COLO668 (cell line): ENCODE measurements around the gene ZNF277.

Experiments used
- DNase-seq: peaks from one replicate; lab custom pipeline; 2025; ENCODE audit not compliant: unreplicated experiment; lab: John Stamatoyannopoulos, UW

Gene ZNF277

DNA sequence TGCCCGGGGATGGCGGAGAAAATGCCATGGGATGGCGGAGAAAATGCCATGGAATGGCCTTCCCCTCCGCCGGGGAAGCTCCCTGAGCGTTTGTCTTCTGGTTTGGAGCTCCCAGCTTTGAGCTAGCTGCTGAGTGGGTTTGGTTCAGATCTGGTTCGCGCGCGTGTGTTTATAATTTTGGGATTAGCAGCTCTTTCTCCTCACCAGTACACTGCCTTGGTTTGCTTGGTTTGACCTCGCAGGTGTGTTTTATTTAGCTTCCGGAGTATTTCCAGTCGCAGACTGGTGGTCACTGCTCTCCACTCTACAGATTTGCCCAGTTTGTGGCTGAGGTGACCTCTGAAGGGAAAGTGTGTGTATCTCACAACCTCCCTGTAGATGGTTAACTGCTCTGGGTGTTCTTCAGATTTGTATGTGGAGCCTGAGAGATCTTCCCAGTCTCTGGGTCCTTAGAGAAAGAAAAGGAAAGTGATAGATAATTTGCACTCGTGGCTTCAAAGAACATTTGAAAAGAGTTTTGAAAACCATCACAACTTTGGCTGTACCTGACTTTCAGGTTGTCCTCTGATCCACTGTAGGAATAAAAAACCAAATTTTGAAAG, 597 bp downstream of the ZNF277 start:
- no peak for DNase-seq

GRCh38 chr7:112207765-112208164, 1.3 kb downstream of the ZNF277 start:
- no peak for DNase-seq

DNA sequence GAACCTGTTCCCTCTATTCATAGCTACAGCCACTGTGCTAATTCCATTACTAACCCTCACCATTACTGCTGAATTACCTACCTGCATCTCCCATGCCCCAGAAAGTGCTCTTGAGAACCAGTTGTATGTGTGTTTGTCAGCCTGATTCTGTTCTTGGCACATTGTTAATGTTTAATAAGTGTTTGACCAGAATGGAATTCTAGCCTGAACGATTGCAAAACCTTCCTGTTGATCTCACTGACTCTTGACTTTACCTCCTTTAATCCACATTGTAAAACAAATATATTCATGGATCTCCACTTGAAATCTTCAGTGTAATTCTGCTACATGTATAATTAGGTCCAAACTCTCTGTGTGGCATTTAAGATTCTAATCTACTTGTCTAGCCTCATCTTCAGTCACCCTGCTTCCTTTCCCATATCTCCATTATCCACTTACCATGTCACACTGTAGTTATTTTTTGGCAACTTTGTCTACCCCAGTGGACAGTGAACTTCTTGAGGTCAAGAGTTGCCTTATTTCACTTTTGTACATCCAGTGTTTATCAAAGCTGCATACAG, 4.9 kb downstream of the ZNF277 start:
- DNase-seq, result no peak

GRCh38 chr7:112212571-112212970, 6.1 kb downstream of the ZNF277 start:
- DNase-seq, result no peak

DNA sequence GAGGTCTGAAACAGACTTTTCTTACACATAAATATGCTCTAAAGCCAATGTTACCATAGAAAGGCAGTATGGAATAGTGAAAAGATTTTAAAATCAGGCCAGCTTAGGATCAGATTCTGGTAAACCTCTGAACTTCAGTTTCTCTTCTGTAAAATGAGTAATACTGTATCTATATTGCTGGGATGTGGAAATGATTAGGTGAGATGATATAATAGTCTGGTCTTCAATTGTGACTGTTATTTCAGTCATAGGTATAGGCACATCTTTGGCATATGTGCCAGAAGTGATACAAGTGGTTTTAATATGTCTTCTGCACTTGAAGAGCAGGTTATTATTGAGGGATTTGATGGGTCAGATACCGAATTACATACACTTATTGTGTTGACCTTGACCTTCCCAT, 7.2 kb downstream of the ZNF277 start:
- no peak for DNase-seq

- DNase-seq, result no peak
Observed at GRCh38 chr7:112214268-112214667, 7.8 kb downstream of the ZNF277 start.

- DNase-seq, result no peak
Observed at GRCh38 chr7:112214883-112215282, 8.4 kb downstream of the ZNF277 start.

GRCh38 chr7:112215787-112216186, 9.3 kb downstream of the ZNF277 start:
- DNase-seq, result no peak

GRCh38 chr7:112220877-112221434, 14.5 kb downstream of the ZNF277 start:
- DNase-seq, result no peak

DNA sequence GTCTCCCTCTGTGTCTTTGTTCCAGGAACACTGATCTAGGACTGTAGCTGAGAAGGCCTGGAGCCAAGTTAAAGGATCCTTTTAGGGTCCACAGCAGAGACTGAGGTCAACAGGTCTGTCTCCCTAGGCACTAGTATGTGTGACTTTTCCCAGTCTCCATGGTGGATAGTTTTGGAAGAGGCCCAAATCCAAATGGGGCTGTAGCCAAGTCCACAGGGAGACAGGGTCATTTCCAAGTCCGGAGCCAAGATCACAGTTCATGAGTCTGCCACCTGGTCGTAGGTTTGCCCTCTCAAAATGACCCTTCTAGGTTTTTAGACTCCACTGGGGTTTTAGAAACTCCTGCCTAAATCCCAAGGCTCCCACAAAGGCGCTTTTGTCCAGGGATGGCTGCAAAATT, 16.8 kb downstream of the ZNF277 start:
- no peak for DNase-seq

GRCh38 chr7:112224186-112224585, 17.7 kb downstream of the ZNF277 start:
- no peak for DNase-seq

DNA sequence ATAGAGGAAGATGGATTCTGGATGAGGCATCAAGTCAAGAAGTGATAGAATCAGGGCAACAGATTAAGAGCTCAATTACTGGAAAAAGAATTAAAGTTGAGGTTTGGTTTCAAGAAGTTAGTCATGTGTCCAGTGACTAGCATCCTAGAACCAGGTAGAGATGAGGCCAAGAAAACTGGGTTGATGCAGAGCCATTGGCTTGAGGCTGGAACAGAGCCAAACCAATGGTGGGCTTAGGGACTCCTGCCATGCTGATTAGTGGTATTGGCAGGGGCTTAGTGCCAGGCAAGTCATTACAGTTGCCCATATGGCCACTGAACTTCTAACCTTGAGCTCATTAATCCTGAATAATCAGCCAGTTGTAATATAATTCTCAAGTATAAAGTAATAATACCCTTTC, 18.5 kb downstream of the ZNF277 start:
- no peak for DNase-seq

DNA sequence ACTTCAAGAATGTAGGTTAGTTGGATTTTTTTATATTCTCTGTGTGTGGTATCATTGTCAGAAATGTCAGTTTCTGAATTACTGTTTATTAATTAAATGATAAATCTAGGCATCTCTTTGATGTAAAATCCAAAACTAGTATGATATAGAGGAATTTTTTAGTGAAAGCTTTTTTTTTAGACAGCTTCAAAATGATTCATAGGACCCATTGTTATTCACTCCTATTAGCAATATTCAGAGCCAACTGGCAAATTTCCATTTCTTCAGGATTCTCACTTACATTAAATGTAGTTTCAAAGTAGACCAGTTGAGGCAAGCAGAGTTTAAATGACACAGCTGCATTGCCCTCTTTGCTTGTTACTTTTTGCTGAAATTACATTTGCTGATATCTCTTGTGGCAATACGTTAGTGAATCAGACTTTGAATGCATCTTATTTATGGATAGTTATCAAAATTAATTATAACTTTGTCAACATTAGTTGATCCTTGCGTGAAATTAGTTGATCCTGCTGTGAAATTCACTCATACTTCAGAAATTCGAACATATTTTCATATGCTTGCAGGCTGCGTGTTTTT, 20.3 kb downstream of the ZNF277 start:
- DNase-seq, result no peak

GRCh38 chr7:112228632-112229031, 22.1 kb downstream of the ZNF277 start:
- no peak for DNase-seq

- no peak for DNase-seq
Observed at GRCh38 chr7:112232212-112232978, 25.9 kb downstream of the ZNF277 start.

DNA sequence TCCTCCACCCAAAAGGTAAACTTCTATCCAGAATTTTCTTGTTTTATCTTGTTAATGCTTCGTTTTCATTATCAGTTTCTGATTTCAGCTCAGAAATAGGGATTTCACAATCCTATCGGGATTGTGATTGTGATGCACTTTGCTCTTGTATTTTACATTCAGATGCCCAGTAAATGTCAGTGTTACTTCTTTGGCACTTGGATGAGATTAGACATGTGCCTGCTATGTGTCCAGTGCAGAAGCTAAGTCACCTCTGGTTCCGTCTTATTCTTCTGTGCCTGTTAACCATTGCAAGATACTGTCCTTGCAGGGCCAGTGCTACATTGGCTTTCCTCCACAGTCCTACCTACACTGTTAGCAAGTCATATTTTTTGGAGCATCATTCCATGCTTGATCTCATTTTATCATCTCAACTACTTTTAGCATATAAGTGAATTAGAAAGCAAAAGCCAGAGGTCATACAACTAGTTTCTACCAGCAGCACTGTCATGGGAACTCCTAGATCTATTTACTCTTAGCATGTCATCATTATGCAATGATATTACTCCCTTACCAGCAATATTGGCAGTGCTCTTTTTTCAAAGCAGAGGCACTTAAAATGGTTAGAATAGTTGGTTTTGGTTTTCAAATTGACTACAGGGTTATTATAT, 26.7 kb downstream of the ZNF277 start:
- no peak for DNase-seq

DNA sequence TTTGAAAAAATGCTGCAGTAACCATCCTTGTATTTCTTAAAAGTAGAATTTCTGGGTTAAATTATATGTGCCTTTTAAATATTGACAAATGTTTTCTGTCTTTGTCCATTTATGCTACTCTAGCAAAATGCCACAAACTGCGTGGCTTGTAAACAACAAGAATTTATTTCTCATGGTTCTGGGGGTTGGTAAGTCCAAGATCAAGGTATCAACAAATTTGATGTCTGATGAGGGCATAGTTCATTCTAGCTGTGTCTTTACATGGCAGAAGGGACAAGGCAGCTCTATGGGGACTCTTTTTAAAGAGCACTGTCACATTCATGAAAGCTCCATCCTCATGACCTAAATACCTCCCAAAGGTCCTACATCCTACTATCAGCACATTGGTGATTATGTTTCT, 27.7 kb downstream of the ZNF277 start:
- no peak for DNase-seq

DNA sequence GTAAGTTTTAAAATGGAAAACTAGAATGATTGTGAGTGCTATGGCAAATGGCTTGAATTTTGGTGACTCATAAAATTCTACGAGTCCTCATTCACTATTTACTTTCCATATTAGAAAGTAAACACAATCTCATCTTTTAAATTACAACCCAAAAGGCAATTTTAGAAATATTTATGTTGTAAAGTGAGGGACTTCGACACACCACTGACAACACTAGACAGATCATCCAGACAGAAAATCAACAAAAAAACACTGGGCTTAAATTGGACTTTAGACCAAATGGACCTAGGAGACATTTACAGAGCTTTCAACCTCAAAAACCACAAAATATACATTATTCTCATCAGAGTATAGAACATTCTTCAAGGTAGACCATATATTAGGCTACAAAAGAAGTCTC, 30.1 kb downstream of the ZNF277 start:
- no peak for DNase-seq

DNA sequence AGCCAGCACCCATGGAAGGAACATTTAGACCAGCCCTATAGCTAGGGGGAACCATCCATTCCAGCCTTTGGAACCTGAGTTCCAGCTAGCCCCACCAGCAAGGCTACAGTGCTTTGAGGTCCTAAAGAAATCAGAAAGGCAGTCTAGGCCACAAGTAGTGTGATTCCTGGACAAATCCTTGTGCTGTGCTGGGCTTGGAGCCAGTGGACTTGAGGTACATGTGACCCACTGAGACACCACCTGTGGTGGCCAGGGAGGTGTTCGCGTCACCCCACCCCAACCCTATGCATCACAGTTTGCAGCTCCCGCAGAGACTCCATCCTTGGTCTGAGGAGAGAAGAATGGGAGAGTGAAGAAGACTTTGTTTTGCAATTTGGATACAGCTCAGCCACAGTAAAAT, 31.8 kb downstream of the ZNF277 start:
- no peak for DNase-seq

DNA sequence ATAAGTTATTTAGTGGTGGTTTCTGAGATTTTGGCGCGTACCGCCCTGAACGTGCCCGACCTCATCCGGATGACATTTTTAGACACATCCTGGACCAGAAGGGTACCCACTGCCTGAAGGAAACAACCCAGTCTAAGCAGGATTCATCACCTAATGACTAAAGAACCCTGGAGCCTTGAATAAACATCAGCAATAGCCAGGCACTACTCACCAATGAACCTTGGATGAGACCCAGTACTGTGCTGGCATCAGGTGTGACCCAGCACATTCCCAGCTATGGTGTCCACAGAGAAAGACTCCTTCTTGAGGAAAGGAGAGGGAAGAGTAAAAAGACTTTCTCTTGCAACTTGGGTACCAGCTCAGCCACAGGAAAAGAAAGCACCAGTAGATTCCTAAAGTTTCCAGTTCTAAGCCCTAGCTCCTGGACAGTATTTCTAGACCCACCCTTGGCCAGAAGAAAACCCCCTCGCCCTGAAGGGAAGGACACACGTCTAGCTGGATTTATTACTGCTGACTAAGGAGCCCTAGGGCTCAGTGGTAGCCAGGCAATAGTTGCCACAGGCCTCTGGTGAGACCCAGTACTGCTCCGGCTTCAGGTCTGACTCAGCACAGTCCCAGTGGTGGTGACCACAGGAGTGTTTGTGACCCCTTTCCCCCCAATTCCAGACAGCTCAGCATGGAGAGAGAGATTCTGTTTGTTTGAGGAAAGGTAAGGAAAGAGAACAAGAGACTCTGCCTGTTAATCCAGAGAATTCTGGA, 32.5 kb downstream of the ZNF277 start:
- DNase-seq, result no peak

- DNase-seq, result no peak
Observed at GRCh38 chr7:112248598-112248997, 42.1 kb downstream of the ZNF277 start.
